Stimulated activated CD4-positive, alpha-beta T cell treated with anti-CD3 and anti-CD28 coated beads, Interleukin-15, amount 100 ng/mL, for 1 hour (primary cell): ENCODE results near the gene NAALADL2.

ENCODE experiments used
- DNase-seq, 2 donors: peaks; one replicate each; pipeline ENCODE4 v3.0.0-alpha.2; 2020; ENCODE audit warnings: low read depth in 1 of 2, low spot score in 1 of 2

Gene NAALADL2

DNA sequence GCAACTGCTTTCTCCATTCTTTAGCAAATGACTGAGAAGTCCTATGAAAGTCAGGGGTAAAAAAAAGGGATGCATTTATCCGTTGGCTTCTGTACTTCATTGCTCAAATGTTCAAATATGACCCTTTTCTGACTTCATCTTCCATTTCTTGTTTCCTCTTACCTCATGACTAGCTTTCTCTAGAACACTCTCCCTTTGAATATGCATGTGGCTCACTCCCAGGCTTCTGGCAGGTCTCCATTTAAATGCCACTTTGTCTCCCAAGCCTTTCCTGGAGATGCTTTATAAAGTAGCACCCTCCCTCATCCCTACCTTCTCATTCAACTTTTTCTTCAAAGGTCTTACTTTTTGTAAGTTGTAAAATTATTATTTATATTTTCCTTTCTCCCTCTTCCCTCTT, 781.8 kb downstream of the NAALADL2 start:
- DNase-seq = no peak

DNA sequence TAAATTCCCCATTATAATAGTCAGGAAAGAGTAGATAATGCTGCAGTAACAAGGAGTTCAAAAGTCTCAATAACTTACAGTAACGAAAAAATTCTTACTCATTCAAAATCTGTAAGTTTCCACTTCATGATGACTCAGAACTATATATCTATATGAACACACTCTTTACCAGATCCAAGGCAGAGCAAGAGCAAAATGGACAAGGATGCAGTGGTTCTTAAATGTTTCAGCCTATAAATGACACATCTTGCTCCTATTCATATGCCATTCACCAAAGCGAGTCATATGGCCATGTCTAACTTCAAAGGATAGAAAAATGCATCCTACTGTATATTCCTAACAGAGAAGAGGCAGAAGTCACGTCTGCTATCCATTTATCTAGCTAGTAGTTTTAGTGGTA, 787.7 kb downstream of the NAALADL2 start:
- DNase-seq = no peak

DNA sequence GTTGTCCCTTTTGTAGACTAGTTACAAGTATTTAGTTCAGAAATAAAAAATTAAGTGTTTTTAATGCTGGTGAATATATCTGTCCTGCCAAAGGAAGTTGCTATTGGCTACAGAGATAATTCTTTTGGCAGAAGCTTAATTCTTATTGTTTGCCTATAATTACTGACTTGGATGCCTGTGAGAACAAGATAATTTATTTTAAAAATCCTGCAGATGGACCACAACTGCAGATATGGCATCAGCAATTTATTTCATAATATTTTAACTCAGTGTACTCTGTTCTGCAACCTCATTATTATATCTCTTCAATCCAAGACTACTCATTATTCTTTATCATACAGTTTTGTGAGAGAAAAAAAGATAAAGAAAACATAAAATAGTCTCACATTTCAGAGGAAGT, 789.8 kb downstream of the NAALADL2 start:
- no peak for DNase-seq

DNA sequence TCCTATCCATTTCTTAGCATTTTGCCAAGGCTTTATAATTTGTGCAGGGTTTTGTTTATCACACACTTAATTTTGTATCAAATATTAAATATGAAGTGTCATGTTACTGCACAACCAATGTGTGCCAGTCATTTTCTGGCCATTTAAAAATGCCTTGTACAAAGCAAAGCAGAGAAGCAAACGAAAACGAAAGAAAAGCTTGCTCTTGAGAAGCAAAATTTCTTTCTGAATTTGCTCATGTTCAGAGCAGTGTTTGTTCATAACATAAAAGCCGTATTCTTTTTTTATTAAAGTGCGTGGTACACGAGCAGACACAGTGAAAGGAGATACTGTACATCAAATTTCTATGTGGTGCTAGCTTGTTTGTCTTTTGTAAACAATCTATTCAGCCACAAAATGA, 792.6 kb downstream of the NAALADL2 start:
- DNase-seq = no peak

DNA sequence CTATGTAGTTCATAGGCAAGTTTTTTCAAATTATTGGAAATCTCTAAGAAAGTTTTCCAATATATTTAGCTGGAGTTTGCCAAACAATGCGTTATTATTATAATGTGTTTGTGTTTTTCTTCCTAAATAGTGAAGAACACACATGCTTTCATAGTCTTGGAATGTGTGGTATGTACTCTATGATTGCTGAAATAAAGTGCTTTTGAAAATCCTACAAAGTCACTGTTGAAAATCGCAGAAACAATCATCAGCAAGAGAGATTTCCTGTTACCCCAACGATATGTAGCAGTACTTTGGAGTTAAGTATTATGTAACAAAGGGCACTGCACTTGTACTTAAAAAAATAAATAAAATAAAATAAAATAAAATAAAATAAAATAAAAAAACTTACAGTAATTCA, 796.2 kb downstream of the NAALADL2 start:
- no peak for DNase-seq

DNA sequence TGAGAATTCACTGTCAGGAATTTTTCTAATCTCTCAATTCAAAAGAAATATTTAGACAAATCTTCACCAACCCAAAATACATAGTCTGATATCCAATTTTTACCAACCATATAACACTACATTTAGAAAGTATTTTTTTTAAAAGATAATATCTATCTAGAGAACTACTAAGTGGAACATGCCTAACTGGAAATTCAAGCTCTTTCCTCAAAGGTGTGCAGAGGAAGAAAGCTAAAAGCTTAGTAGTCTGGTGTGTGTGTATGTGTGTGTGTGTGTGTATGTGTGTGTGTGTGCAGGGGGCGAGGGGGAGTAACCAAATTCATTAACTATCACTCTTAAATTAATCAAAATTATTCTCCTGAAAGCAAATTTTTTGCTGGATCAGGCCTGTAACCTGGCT, 797.3 kb downstream of the NAALADL2 start:
- DNase-seq = no peak

DNA sequence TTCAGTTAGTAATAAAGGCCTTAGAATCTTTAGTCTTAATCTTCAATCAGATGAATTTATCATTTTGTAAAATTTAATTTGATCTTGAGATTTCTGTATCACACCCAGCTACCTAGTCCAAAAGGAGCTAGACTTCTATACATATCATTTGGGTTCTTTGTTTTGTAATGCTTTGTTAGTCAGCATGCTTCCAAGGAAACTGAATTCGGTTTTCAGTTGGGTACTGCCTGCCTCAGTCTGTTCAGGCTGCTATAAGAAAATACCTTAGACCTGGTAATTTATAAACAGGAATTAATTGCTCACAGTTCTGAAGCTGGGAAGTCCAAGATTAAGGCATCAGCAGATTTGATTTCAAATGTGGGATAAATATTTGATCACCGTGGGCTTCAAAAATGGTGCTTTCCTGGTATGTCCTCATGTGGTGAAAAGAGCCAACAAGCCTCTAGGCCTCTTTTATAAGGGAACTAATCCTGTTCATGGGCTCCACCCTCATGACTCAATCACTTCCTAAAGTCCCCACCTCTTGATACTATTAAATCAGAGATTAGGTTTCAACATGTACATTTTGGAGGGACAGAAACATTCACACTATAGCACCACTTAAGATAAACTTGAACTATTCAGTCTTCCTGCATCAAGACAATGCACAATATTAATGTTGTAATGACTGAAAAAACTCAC, 800.7 kb downstream of the NAALADL2 start:
- no peak for DNase-seq

DNA sequence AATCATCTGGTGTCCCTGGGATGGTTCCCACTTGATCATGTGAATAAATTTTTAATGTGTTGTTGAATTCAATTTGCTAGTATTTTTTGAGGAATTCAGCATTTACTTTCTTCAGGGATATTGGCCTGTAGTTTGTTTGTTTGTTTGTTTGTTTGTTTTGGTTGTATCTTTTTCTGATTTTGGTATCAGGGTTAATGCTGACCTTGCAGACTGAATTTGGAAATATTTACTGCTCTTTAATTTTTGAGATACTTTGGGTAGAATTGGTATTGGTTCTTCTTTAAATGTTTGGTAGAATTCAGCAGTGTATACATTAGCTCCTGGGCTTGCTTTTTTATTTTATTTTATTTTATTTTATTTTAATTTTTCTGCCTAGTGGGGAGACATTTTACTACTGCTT, 803.7 kb downstream of the NAALADL2 start:
- no peak for DNase-seq

DNA sequence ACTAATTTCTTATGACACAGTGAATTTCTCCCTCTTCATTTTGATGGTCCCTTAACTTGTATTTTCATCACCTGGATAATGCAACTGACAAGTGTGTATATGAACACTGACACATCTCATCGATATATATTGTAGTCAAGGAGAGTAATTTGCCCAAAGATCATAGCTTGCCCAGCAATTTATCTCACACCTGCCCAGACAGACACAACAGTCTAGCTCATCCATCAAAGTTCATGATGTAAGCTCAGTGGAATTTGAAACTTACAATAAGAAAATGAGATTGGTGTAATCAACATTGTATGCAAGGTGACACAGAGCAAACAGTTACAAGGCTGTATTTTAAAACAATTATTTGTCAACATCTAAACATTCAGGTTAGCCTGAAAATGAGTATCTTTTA, 805.8 kb downstream of the NAALADL2 start:
- DNase-seq = no peak

DNA sequence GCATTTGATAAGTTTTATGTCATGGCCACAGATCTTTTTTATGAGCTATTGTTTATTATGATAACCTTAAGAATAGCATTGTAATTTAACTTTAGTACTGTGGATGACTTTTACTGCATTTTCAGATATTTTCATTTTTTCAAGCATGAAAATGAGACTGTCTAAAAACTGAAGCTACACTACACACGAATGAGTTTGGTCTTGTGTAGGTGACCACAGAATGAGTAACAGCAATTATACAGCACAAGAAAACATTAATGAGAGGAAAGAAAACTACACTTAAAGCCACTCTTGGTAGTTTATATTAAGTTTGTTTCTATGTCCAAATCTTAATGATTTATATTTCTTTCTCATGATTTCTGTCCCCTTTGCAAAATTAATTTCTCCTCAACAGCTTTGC, 809.2 kb downstream of the NAALADL2 start:
- no peak for DNase-seq

DNA sequence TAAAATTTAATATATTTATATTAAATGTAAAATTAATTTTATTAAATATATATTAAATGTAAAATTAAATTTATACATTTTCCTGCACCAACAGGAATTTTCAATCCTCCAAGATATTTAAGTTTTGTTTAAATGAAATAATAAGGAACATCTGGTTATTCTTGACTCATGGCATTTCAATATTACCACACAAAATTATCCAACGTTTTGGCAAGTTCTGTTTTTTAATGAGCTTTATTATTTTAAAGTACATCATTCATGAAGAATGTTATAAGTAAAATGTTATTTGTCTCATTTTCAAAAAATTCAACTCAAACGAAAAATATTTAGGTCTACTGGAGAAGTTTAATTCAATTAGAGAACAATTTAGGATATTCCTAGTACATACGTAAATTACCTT, 811.4 kb downstream of the NAALADL2 start:
- DNase-seq = no peak

DNA sequence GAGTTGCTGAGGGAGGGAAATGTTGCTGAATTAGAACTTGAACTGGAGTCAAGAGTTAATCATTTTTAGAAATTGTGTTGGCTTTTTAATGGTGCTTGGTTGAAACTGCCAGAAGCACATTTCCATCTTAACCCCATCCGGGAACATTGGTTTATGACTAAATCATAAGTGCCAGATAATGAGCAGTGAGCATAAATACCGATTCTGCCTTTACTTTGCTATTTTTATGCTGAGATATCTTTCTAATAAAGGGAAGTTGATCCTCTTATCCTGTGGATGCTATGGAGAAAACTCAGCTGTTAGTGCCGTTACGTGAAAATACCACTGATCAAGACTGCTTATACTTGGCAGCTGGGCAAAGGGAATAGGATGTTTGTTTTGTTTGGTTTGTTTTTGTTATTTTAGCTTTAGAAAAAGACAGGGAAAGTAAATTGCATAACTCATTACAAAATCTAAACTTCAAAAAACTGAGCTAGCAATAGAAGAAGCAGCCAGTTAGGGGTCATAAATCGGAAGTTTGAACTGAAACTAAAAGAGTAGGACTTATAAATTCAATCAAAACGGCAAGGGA, 813.1 kb downstream of the NAALADL2 start:
- no peak for DNase-seq

DNA sequence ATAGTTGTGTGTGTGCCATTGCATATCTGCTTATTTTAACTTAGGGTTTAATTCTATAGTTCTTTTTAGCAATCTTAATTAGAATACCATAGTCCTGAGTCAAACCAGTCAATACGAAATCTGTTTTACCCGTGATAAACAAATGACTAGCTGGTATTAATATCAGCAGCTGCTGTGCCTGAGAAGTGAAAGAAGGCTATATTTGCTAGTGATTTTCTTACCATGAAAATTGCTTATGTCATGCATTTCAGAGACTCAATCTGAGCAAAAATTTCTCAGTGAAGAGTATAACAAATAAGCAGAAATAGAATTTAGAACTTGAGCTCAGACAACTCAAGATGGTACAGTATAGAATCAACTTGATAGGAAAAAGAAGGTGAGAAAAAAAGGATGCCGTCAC, 820.4 kb downstream of the NAALADL2 start:
- no peak for DNase-seq

DNA sequence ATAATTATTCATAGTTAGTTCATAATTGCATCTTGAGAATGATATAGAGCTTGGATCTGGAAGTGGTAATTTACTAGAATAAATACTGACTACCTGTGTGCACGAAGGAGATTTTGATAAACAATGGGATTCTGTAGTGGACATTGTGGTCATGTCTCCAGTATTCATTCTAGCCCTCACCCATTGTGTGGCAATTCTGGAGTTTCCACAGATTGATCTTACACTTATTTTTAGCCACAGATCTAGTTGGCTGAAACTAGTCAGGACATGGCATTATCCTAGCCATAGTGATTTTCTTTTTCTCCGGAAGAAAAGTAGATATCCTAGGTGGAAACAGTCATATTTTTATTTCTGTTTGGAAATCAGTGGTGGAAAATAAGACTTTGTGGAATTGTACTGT, 833.1 kb downstream of the NAALADL2 start:
- DNase-seq = no peak

DNA sequence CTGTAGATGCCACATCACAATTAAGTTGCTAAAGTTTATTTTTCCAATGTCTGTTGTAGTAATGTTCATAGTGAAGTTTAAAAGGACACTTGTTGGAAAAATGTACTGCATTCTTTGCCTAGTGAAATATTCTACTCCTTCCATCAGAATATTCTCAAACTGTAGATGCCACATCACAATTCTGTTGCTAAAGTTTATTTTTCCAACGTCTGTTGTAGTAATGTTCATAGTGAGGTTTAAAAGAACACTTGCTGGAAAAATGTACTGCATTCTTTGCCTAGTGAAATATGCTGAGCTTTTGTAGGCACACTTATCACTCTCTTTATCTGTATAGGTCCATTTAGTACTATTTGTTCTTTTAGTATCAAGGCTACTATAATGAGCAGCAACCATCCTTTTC, 836.1 kb downstream of the NAALADL2 start:
- DNase-seq = no peak

DNA sequence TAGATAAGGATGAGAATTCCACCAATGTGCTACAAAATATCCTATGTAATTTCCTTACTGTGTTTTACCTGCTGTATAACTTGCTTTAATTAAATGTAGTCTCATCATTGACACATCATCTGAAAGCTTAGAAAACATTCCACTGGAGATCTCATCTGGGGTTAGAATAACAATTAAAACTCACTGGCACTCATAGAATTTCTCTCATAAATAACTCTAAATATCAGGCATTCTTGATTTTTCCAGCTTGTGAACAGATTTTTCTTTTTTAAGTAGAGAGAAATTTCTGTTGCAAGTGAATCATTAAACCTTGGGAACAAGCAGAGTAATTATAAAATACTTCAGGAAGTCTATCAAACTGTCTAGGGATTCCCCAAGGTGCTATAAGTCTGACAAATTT, 843.8 kb downstream of the NAALADL2 start:
- DNase-seq = no peak

DNA sequence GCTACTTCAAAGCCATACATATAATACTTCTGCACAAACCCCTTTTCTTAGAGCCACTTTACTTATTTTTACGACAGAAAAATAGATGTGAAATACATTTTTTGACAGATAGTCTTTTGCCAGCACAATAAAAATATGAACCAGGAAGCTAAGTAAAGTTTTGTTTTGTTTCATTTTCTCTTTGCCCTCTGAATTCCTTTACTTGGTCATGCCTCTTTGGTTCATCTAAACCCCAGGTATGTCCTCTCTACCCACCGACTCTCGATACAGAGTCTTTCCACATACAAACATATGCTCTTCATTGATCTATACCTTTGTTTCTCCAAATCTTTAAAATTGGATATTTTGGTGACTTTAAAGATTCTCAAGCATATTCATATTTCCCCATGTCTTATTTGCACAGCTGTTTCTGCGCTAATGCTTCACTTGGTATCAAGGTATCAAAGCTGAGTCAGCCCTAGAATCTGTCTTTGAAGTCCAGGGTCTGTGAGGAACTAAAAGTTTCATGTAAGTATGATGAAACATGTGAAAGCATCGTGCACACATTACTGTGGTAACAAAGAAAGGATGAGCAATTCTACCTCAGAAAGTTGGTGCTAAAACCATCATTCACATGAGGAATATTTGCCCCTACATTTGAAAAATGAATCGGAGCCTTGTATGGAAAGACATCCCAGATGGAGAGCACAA, 845.4 kb downstream of the NAALADL2 start:
- no peak for DNase-seq

DNA sequence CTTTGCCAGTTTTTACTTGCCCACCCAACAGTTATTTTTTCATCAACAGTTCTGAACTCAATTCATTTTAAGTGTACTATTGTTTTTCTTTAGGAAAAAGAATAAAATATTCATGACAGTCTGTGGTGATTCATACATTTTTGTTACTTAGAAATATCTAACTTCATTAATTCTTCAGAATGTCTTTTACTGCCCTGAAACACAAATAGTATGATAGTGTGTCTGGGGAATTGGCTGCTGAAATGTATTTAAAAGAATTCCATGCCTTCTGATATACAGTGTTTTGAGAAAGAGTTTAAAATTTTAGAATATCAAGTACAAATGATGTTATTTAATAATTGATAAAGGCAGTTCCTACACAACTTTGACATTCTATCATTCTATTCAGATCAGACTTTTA, 854.1 kb downstream of the NAALADL2 start:
- no peak for DNase-seq

DNA sequence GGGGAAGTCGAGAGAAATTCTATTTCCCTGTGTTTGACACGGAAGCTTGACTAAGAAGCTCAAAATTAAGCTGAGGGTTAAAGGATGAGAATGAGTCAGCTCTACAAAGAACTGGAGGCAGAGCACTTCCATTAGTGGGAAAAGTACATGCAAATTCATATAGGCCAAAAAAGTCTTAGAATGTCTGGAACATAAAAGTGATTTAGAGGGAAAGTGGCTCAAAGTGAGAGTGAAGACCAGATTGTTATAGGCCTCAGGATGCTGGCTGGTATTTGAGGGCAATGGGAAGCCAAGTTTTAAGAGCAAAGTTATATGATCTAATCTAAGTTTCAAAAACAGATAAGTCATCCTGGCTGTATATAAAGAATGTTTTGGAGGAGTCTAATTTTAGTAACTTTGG, 857.3 kb downstream of the NAALADL2 start:
- no peak for DNase-seq

DNA sequence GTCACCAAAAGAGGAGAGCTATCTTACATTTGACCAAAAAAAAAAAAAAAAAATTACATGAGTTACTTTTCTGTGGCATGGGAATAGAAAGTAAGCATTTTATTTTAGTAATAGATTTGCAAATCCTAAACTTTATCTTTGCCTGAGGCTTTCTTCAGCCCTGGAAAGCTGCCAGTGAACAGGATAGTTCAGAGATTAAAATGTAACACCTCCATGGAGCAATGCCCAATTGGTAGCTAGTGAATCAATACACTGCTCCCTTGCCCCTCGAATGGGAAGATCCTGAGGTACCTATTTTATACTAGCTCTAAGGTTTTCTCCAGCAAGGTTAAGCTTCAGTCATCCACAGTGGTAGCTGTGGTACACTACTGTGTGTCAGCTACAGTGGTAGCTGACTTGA, 867.1 kb downstream of the NAALADL2 start:
- DNase-seq = no peak

DNA sequence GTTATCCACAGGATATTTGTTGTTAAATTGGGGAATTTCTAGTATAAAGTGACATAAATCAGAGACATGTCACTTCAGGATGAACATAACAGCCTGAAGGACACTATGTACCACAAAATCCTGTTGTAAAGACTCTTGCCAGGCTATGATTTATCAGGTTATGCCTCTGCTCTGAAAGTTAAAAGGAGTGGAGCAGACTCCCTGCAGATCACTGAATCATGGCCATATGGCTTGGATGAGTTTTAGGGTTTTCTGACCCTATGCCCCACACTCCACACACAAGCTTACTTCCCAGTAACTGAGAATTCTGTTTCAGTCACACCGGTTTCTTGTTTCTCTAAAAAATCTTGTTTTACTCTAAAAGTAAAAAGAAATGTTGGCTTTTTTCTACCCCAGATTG, 869.4 kb downstream of the NAALADL2 start:
- no peak for DNase-seq

DNA sequence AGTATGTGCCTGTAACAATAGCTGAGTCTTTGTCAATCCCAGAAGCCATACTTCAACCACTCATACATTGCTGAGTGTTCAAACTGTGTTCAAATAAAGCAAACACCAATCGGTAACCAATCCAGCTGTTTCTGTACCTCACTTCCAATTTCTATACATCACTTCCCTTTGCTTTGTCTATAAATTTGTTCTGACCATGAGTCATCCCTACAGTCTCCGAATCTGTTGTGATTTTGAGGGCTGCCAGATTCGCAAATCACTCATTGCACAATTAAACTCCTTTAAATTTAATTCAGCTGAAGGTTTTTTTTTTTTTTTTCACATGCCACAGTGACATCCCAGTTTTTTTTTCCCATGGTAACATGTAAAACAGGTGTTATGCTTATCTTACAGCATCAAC, 870.3 kb downstream of the NAALADL2 start:
- no peak for DNase-seq

DNA sequence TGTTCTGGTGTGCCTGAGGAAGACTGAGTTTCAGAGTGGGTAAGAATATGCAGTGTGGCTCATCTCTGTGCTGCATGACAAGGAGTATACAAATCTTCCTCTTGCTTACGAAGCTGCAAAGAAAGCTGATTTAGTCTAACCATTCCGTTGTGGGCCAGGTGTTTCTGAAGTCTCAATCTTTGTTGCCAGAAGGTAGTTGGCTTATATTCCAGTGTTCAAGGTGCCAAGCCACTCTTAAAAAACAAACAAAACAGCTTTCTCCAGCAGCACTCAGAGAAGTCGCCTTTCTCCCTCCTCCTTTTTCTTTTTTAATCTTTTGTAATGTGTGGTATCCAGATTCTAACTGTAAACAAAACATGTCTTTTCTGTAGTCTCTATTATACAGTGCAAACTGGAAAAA, 872.4 kb downstream of the NAALADL2 start:
- DNase-seq = no peak
